Endothelial cell of umbilical vein (primary cell): ENCODE measurements around the gene PKD1. TPM values are rescaled to one million over a fixed set of nuclear protein-coding genes. Genes with fewer than 3 reads are reported as not detected.

ENCODE experiments used
- BruUV-seq: library from RNA; stranded (reverse); fragments of 400-500 nt; replicated peaks from 2 replicates; lab custom pipeline; 2021; lab: Mats Ljungman, UMichigan
- CTCF ChIA-PET: fragments of 300-600, 350-600 bp; sonication (Branson Sonifier 250); formaldehyde crosslinking; loops from one replicate; lab custom pipeline; 2021; ENCODE audit warnings: antibody characterized with exemption, inconsistent platforms; lab: Charles Lee
- POLR2A ChIA-PET: fragments of 300-600, 350-600 bp; sonication (Branson Sonifier 250); formaldehyde crosslinking; loops from one replicate; lab custom pipeline; 2021; ENCODE audit warnings: antibody characterized with exemption, inconsistent platforms; lab: Charles Lee
- DNase-seq: peaks from one replicate; pipeline ENCODE4 v3.0.0-alpha.2; 2011; ENCODE audit warnings: low read depth, low spot score
- FAIRE-seq: peaks from 2 replicates; lab custom pipeline; 2011; peaks lifted over from hg19 to GRCh38; lab: Jason Lieb, UNC
- H2AFZ ChIP-seq: 2 replicates; pipeline ENCODE4 v1.6.0; 2012; ENCODE audit warnings: low read depth, low read length, control low read depth, inconsistent platforms
- H3K27ac ChIP-seq: 2 replicates; pipeline ENCODE4 v1.5.1; 2011; ENCODE audit warnings: low read depth, mild to moderate bottlenecking, control low read depth, low read length, moderate library complexity; ENCODE audit not compliant: insufficient read depth
- H3K27me3 ChIP-seq, 2 experiments: 2 replicates each; pipeline versions ENCODE4 v1.6.0 to v1.6.1; 2011; ENCODE audit warnings: low read length in 2 of 2, mixed read lengths in 1 of 2; ENCODE audit not compliant: control insufficient read depth in 2 of 2, insufficient read depth in 2 of 2
- H3K36me3 ChIP-seq, 2 experiments: 2 replicates in 1 of 2; 3 replicates in 1 of 2; pipeline ENCODE4 v1.5.1; 2011; ENCODE audit warnings: low read length in 2 of 2, mild to moderate bottlenecking in 1 of 2, moderate library complexity in 1 of 2; ENCODE audit not compliant: control insufficient read depth in 2 of 2, insufficient read depth in 2 of 2; ENCODE audit errors: extremely low read depth in 1 of 2
- H3K4me1 ChIP-seq: 3 replicates; pipeline ENCODE4 v1.5.1; 2011; ENCODE audit warnings: mild to moderate bottlenecking, low read length; ENCODE audit not compliant: control insufficient read depth, insufficient read depth; ENCODE audit errors: extremely low read depth
- H3K4me2 ChIP-seq: 2 replicates; pipeline ENCODE4 v1.6.1; 2011; ENCODE audit warnings: low read length, control low read depth, mixed read lengths; ENCODE audit not compliant: insufficient read depth
- H3K4me3 ChIP-seq, 3 experiments: fragments of 200-600 bp in 1 of 3; sonication (generic), shearing (Covaris generic) in 1 of 3; replicated peaks in 1 of 3; 2 replicates each; pipeline ENCODE4 v1.5.1; 2011 to 2016; ENCODE audit warnings: control low read depth in 3 of 3, low read length in 3 of 3, mild to moderate bottlenecking in 2 of 3, inconsistent platforms in 1 of 3, low read depth in 1 of 3, moderate library complexity in 1 of 3; ENCODE audit not compliant: insufficient read depth in 1 of 3
- H3K79me2 ChIP-seq: 2 replicates; pipeline ENCODE4 v1.6.0; 2012; ENCODE audit warnings: low read length, inconsistent platforms; ENCODE audit not compliant: control insufficient read depth, insufficient read depth
- H3K9ac ChIP-seq: replicated peaks from 2 replicates; pipeline ENCODE3; 2011; ENCODE audit warnings: low read length, control low read depth; ENCODE audit not compliant: insufficient read depth; ENCODE audit errors: extremely low read depth
- H3K9me1 ChIP-seq: replicated peaks from 3 replicates; pipeline ENCODE4 v1.6.0; 2011; ENCODE audit warnings: mild to moderate bottlenecking, low read length; ENCODE audit not compliant: control insufficient read depth, insufficient read depth; ENCODE audit errors: extremely low read depth
- H3K9me3 ChIP-seq: replicated peaks from 2 replicates; pipeline ENCODE4 v1.5.1; 2012; ENCODE audit warnings: low read length, inconsistent platforms; ENCODE audit not compliant: control insufficient read depth, insufficient read depth
- H4K20me1 ChIP-seq: replicated peaks from 2 replicates; pipeline ENCODE3; 2011; ENCODE audit warnings: mild to moderate bottlenecking, low read length; ENCODE audit not compliant: control insufficient read depth, insufficient read depth; ENCODE audit errors: extremely low read depth
- CTCF ChIP-seq, 2 donors: IDR thresholded peaks; 1 replicate in 1 of 2; 2 replicates in 1 of 2; pipeline ENCODE4 v1.5.1; 2011; ENCODE audit warnings: low read length in 2 of 2, mild to moderate bottlenecking in 2 of 2, moderate library complexity in 2 of 2, control low read depth in 1 of 2, inconsistent platforms in 1 of 2, low read depth in 1 of 2; ENCODE audit not compliant: insufficient read depth in 1 of 2; ENCODE audit errors: extremely low read depth in 1 of 2
- EZH2 ChIP-seq: IDR thresholded peaks from 2 replicates; pipeline ENCODE4 v1.6.1; 2012; ENCODE audit warnings: borderline replicate concordance, low read depth, mild to moderate bottlenecking, moderate library complexity, low read length, inconsistent platforms; ENCODE audit not compliant: severe bottlenecking
- FOS ChIP-seq: IDR thresholded peaks from 2 replicates; pipeline ENCODE4 v1.6.1; 2011; ENCODE audit warnings: mild to moderate bottlenecking, low read length, moderate library complexity, borderline replicate concordance; ENCODE audit not compliant: insufficient read depth
- GATA2 ChIP-seq: IDR thresholded peaks from 2 replicates; pipeline ENCODE4 v1.7.0; 2011; ENCODE audit warnings: low read depth, mild to moderate bottlenecking, moderate library complexity, mixed read lengths, low read length; ENCODE audit not compliant: insufficient read length, insufficient read depth
- JUN ChIP-seq: IDR thresholded peaks from 2 replicates; pipeline ENCODE4 v1.6.1; 2011; ENCODE audit warnings: borderline replicate concordance, low read depth; ENCODE audit not compliant: insufficient read length, insufficient read depth
- MAX ChIP-seq: IDR thresholded peaks from 2 replicates; pipeline ENCODE4 v1.6.1; 2011; ENCODE audit not compliant: insufficient read depth, insufficient read length
- MYC ChIP-seq: IDR thresholded peaks from one replicate; pipeline ENCODE4 v1.6.1; 2011; ENCODE audit warnings: mild to moderate bottlenecking, low read depth, low read length
- POLR2A ChIP-seq: IDR thresholded peaks from 2 replicates; pipeline ENCODE4 v1.6.1; 2012; ENCODE audit warnings: low read depth, mild to moderate bottlenecking, control low read depth, low read length
- POLR2AphosphoS5 ChIP-seq: IDR thresholded peaks from 2 replicates; pipeline ENCODE4 v1.6.1; 2012; ENCODE audit warnings: low read depth, mild to moderate bottlenecking, control low read depth, low read length, moderate library complexity; ENCODE audit not compliant: insufficient read depth
- dilution Hi-C: fragments of 300-500 bp; cut with MboI; formaldehyde crosslinking; loops from one replicate; pipeline ENCODE4 v1.15.0; 2019; ENCODE audit warnings: low sequenced_read_pairs; ENCODE audit not compliant: extremely low pct_ligation_motif_present
- intact Hi-C: fragments of 100-400 bp; cut with micrococcal nuclease; formaldehyde crosslinking; loops from one replicate; pipeline ENCODE4 v1.10.0; 2022
- polyA plus RNA-seq, 4 experiments: library from polyadenylated mRNA; depleted of rRNA in 3 of 4; stranded (reverse) in 3 of 4; unstranded in 1 of 4; fragments of >200 nt; gene quantifications; 2 replicates each; pipeline versions ENCODE4 v1.2.1 to v1.2.3, GENCODE V29; 2011 to 2012; ENCODE audit warnings: missing spikeins in 1 of 4
- total RNA-seq: library from RNA; stranded (reverse); gene quantifications from 2 replicates; pipeline ENCODE4 v1.2.3, GENCODE V29; 2021

Gene PKD1
- total and polyA plus RNA-seq, 2 donors (not counting 3 experiments of a cell fraction or from before 2014, with no cell fraction given) = 52.5 to 102 TPM

DNA sequence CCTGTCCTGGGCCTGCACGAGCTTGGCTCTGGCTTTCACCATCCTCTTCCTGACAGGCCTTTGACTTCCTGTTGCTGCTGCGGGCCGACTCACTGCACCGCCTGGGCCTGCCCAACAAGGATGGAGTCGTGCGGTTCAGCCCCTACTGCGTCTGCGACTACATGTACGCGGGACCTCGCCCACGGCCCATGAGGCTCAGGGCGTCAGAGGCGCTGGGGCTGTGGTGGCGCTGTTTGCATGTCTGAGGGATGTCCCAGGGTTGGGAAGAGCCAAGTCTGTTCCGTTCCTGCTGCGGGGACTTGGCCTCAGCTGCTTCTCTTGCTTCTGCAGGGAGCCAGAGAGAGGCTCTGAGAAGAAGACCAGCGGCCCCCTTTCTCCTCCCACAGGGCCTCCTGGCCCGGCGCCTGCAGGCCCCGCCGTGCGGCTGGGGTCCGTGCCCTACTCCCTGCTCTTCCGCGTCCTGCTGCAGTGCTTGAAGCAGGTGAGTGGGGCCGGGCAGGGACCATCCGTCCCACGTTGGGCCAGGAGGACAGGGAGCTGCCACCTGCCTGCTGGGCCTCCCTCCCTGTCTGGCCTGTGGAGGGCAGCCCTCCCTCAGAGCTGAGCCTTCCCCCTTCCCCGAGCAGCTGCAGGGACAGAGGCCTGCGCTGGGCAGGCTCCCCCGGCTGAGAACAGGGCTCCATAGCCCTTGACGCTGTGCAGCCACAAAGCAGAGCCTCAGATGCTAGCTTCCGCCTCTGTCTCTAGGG, 64.1 kb downstream of the PKD1 start:
- dilution Hi-C loops = no loop called here
- Histone ChIP-seq H4K20me1 (no peaks in the 10 kb centered on the region), H3K27me3 (no peaks in the 10 kb centered on the region), H3K79me2 (no peaks in the 10 kb centered on the region), H3K4me1 (no peaks in the 10 kb centered on the region), H3K4me3 (no peak overlapping the region), H3K9ac (no peak overlapping the region), H3K4me2 (no peak overlapping the region), H3K27ac (no peak overlapping the region), H3K36me3 (peaks cover 2 to 38% of the 10 kb centered on the region in 2 experiments), H3K9me1 (no peaks in the 10 kb centered on the region), H3K9me3 (no peaks in the 10 kb centered on the region), H2AFZ (no peak overlapping the region)
- ChIA-PET CTCF (interaction anchor here (1.0 to 1.4 kb wide), 3 partner anchors 13 to 69 kb away, joined by 3 to 4 read pairs (median 4); no protein-coding TSS in a partner anchor), POLR2A (no interaction called here)
- intact Hi-C loops = no loop called here
- TF ChIP-seq POLR2AphosphoS5 (no peak), POLR2A (no peak), FOS (no peak), JUN (no peak), CTCF (IDR thresholded peaks at IDR 0.05; ENCODE audit: extremely low read depth in 1 of 2, insufficient read depth in 1 of 2, low read depth in 1 of 2, low read length in 2 of 2) (no peak), MYC (no peak), MAX (no peak), EZH2 (no peak), GATA2 (no peak)
- FAIRE-seq (no peak), DNase-seq (no peak)
- no TSS peak for BruUV-seq
